ENCODE data around the gene SEC24B. TPM values are rescaled to one million over a fixed set of nuclear protein-coding genes. Genes with fewer than 3 reads are reported as not detected.

The SEC24B gene
- total and polyA plus RNA-seq, 2 experiments from 2014 or later: 17.2 to 28.3 TPM

GRCh38 chr4:109435635-109436034 is 2.0 kb downstream of the SEC24B start:
- no peak overlapping the region for H3K4me3 ChIP-seq
- WGBS (ENCODE audit: low lambda C conversion rate, missing lambda C conversion rate): 61% methylated on average over 3 of the region's 3 CpGs
- H3K27ac ChIP-seq: peak overlapping the region; percentile 98

GRCh38 chr4:109436504-109436903 is 2.9 kb downstream of the SEC24B start:
- peaks cover 88% of the 10 kb centered on the region for H3K79me2 ChIP-seq
- no peak overlapping the region for H2AFZ ChIP-seq
- WGBS (ENCODE audit: low lambda C conversion rate, missing lambda C conversion rate): 67% methylated on average over 3 of the region's 3 CpGs
- TF ChIP-seq CTCF (IDR thresholded peaks at IDR 0.05; ENCODE audit: poor library complexity) (no peak), EZH2phosphoT487 (IDR thresholded peaks at IDR 0.05; ENCODE audit: low read depth, severe bottlenecking, unreplicated experiment) (no peak), EZH2 (IDR thresholded peaks at IDR 0.05; ENCODE audit: borderline replicate concordance) (no peak)
- H3K9me2 ChIP-seq (replicated peaks; ENCODE audit: insufficient read depth): no peaks in the 10 kb centered on the region
- peaks cover 37% of the 10 kb centered on the region for H3K4me1 ChIP-seq (ENCODE audit: insufficient read depth)
- H3K27me3 ChIP-seq: no peaks in the 10 kb centered on the region
- no peak overlapping the region for H3K27ac ChIP-seq
- H3K4me3 ChIP-seq: no peak overlapping the region
- H3K36me3 ChIP-seq (replicated peaks; ENCODE audit: insufficient read depth, low read depth): no peaks in the 10 kb centered on the region
- DNase-seq (ENCODE audit: low spot score): no peak
- peak overlapping the region; percentile 78 for H3K4me2 ChIP-seq
- H3K9me3 ChIP-seq (ENCODE audit: low read depth): no peaks in the 10 kb centered on the region
- H4K20me1 ChIP-seq (ENCODE audit: insufficient read depth, poor library complexity, severe bottlenecking): peaks cover 74% of the 10 kb centered on the region

More at GRCh38 chr4:109435635-109436034, 2.0 kb downstream of the SEC24B start:
- peaks cover 30% of the 10 kb centered on the region for H3K4me1 ChIP-seq (ENCODE audit: insufficient read depth)
- no peaks in the 10 kb centered on the region for H3K9me2 ChIP-seq (replicated peaks; ENCODE audit: insufficient read depth)
- peaks cover 88% of the 10 kb centered on the region for H3K79me2 ChIP-seq
- no peaks in the 10 kb centered on the region for H3K27me3 ChIP-seq
- H4K20me1 ChIP-seq (ENCODE audit: insufficient read depth, poor library complexity, severe bottlenecking): peaks cover 65% of the 10 kb centered on the region
- DNase-seq (ENCODE audit: low spot score): no peak
- TF ChIP-seq CTCF (IDR thresholded peaks at IDR 0.05; ENCODE audit: poor library complexity) (no peak), EZH2phosphoT487 (IDR thresholded peaks at IDR 0.05; ENCODE audit: low read depth, severe bottlenecking, unreplicated experiment) (no peak), EZH2 (IDR thresholded peaks at IDR 0.05; ENCODE audit: borderline replicate concordance) (no peak)
- peak overlapping the region; percentile 78 for H3K4me2 ChIP-seq
- no peak overlapping the region for H2AFZ ChIP-seq
- H3K36me3 ChIP-seq (replicated peaks; ENCODE audit: insufficient read depth, low read depth): no peaks in the 10 kb centered on the region
- no peaks in the 10 kb centered on the region for H3K9me3 ChIP-seq (ENCODE audit: low read depth)

GRCh38 chr4:109440948-109441347 is 7.3 kb downstream of the SEC24B start:
- H2AFZ ChIP-seq: no peak overlapping the region
- no peaks in the 10 kb centered on the region for H3K36me3 ChIP-seq (replicated peaks; ENCODE audit: insufficient read depth, low read depth)
- H3K79me2 ChIP-seq: peaks cover 100% of the 10 kb centered on the region
- no peaks in the 10 kb centered on the region for H3K9me3 ChIP-seq (ENCODE audit: low read depth)
- DNase-seq (ENCODE audit: low spot score): no peak
- no peaks in the 10 kb centered on the region for H3K9me2 ChIP-seq (replicated peaks; ENCODE audit: insufficient read depth)
- peaks cover 99% of the 10 kb centered on the region for H4K20me1 ChIP-seq (ENCODE audit: insufficient read depth, poor library complexity, severe bottlenecking)
- WGBS (ENCODE audit: low lambda C conversion rate, missing lambda C conversion rate): 58% methylated on average over 4 of the region's 4 CpGs
- TF ChIP-seq EZH2 (IDR thresholded peaks at IDR 0.05; ENCODE audit: borderline replicate concordance): no peak
- no peak for TF ChIP-seq EZH2phosphoT487 (IDR thresholded peaks at IDR 0.05; ENCODE audit: low read depth, severe bottlenecking, unreplicated experiment)
- TF ChIP-seq CTCF (IDR thresholded peaks at IDR 0.05; ENCODE audit: poor library complexity): no peak
- no peaks in the 10 kb centered on the region for H3K27me3 ChIP-seq
- H3K4me1 ChIP-seq (ENCODE audit: insufficient read depth): peaks cover 32% of the 10 kb centered on the region
- no peak overlapping the region for H3K27ac ChIP-seq
- no peak overlapping the region for H3K4me3 ChIP-seq
- peak overlapping the region; percentile 17 for H3K4me2 ChIP-seq

Data from hepatocyte (in vitro differentiated cells).